Sigmoid colon (tissue), 4 donors: ENCODE results near the gene SCAPER.

ENCODE experiments used
- POLR2AphosphoS5 ChIP-seq, 4 donors: sonication (generic); formaldehyde crosslinking; IDR thresholded peaks; one replicate each; pipeline ENCODE4 v1.6.1; 2017; ENCODE audit warnings: antibody characterized with exemption in 4 of 4
- TF ChIP-seq, protein P1 (sequence below), 4 experiments: fragments of 450-650 bp in 3 of 4; fragments of 200-600 bp in 1 of 4; IDR thresholded peaks; one replicate each; pipeline ENCODE4 v1.5.1; 2016 to 2019; ENCODE audit warnings: antibody characterized with exemption in 4 of 4, mild to moderate bottlenecking in 3 of 4, moderate library complexity in 2 of 4

DNA sequence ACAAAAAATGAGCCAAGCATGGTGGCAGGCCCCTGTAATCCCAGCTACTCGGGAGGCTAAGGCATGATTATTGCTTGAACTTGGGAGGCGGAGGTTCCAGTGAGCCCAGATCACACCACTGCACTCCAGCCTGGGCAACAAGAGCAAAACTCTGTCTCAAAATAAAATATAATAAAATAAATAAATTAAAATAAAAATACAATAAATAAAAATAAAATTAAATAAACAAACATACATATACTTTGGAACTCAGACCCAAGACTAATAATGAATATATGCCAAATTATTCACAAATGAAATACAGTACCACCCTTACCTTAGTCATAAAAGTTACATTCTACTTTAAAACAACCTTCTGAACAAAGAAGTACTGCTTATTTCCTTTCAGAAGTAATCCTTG, 81.8 kb downstream of the SCAPER start:
- TF ChIP-seq, protein P1, sequence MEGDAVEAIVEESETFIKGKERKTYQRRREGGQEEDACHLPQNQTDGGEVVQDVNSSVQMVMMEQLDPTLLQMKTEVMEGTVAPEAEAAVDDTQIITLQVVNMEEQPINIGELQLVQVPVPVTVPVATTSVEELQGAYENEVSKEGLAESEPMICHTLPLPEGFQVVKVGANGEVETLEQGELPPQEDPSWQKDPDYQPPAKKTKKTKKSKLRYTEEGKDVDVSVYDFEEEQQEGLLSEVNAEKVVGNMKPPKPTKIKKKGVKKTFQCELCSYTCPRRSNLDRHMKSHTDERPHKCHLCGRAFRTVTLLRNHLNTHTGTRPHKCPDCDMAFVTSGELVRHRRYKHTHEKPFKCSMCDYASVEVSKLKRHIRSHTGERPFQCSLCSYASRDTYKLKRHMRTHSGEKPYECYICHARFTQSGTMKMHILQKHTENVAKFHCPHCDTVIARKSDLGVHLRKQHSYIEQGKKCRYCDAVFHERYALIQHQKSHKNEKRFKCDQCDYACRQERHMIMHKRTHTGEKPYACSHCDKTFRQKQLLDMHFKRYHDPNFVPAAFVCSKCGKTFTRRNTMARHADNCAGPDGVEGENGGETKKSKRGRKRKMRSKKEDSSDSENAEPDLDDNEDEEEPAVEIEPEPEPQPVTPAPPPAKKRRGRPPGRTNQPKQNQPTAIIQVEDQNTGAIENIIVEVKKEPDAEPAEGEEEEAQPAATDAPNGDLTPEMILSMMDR (IDR thresholded peaks at IDR 0.05), result no peak
- TF ChIP-seq POLR2AphosphoS5 (IDR thresholded peaks at IDR 0.05), result no peak
